Adrenal gland (tissue), 12 donors: ENCODE measurements around the gene EPB41L4B. TPM values are rescaled to one million over a fixed set of nuclear protein-coding genes. Genes with fewer than 3 reads are reported as not detected.
"Not testable (repeated sequence)": the region's sequence is repeated elsewhere in the genome, so short reads cannot be mapped to it uniquely, and the experiment has no call there.

Experiments
- DNase-seq, 7 donors: peaks; one replicate each; pipeline ENCODE4 v3.0.0-alpha.2; 2019 to 2020
- H3K27ac ChIP-seq, 5 donors: fragments of 200-600 bp; sonication (generic) in 4 of 5; 1 replicate in 3 of 5; 2 replicates in 2 of 5; pipeline versions ENCODE4 v1.5.1 to v1.8.0; 2016 to 2020; ENCODE audit warnings: mild to moderate bottlenecking in 1 of 5
- H3K27me3 ChIP-seq: fragments of 200-600 bp; 2 replicates; pipeline ENCODE4 v1.8.0; 2021
- H3K36me3 ChIP-seq, 2 donors: fragments of 200-600 bp; replicated peaks in 1 of 2; 1 replicate in 1 of 2; 2 replicates in 1 of 2; pipeline versions ENCODE4 v1.5.1 to v1.8.0; 2018 to 2022
- H3K4me1 ChIP-seq, 2 donors: fragments of 200-600 bp; replicated peaks in 1 of 2; 1 replicate in 1 of 2; 2 replicates in 1 of 2; pipeline versions ENCODE4 v1.5.1 to v1.8.0; 2018 to 2021
- H3K4me3 ChIP-seq, 4 donors: fragments of 200-600 bp; sonication (generic) in 3 of 4; one replicate each; pipeline ENCODE4 v1.5.1; 2016 to 2018
- H3K9me3 ChIP-seq, 3 donors: fragments of 200-600 bp; sonication (generic) in 1 of 3; replicated peaks in 1 of 3; 1 replicate in 2 of 3; 2 replicates in 1 of 3; pipeline versions ENCODE4 v1.5.1 to v1.8.0; 2016 to 2021
- CTCF ChIP-seq, 6 experiments: fragments of 450-650 bp in 4 of 6; fragments of 200-600 bp in 2 of 6; sonication (generic) in 1 of 6; IDR thresholded peaks; 1 replicate in 5 of 6; 2 replicates in 1 of 6; pipeline versions ENCODE4 v1.5.1 to v1.8.0; 2016 to 2021; ENCODE audit warnings: antibody characterized with exemption in 6 of 6, mild to moderate bottlenecking in 2 of 6, moderate library complexity in 1 of 6
- POLR2A ChIP-seq, 2 donors: fragments of 450-650 bp; IDR thresholded peaks; one replicate each; pipeline ENCODE4 v1.6.1; 2017; ENCODE audit warnings: antibody characterized with exemption in 2 of 2, mild to moderate bottlenecking in 2 of 2, moderate library complexity in 1 of 2
- WGBS, 4 donors: extraction: QIAGEN DNeasy Blood & Tissue Kit in 2 of 4; methylation state at CpG; one replicate each; pipeline versions ENCODE4 v1.1.5 to v1.1.7; 2013 to 2017; 5-methylcytosine and 5-hydroxymethylcytosine counted together
- intact Hi-C, 2 donors: fragments of 100-400 bp; cut with DNase I; formaldehyde crosslinking; loops; one replicate each; pipeline versions ENCODE4 v1.14.1 to v1.15.0; 2022 to 2023
- polyA plus RNA-seq, 3 donors: library from polyadenylated mRNA; stranded (reverse); fragments of 200-250 nt in 2 of 3; fragments of 350-450 nt in 1 of 3; fragmentation: Illumina TruSeq in 1 of 3; extraction: RNeasy Lipid Tissue Mini Kit (QIAGEN cat#74804) in 1 of 3; gene quantifications; one replicate each; pipeline ENCODE4 v1.2.3, GENCODE V29; 2013 to 2014
- total RNA-seq, 9 donors: library from RNA; depleted of rRNA in 4 of 9; stranded (reverse); fragments of >200 nt in 4 of 9; fragments of 120-200 nt in 1 of 9; fragmentation: NEBNext Ultra II Directional in 1 of 9; extraction: Animal tissue kit (Norgen Biotek cat#: 25700) in 1 of 9; gene quantifications; one replicate each; pipeline versions ENCODE4 v1.1.0 to v1.2.4, GENCODE V29; 2013 to 2023
- donor health status: healthy with polysubstance abuse.
- donor health status: Bipolar disorder and iron deficiency.
- donor health status: DM: yes; HTN: yes; CAD: no.
- donor health status: DM: no; HTN: no; CAD: no.
- donor health status: DM: no; HTN: no; CAD: no.
- donor health status: DM: yes; HTN: yes; CAD: no.

EPB41L4B gene
- total and polyA plus RNA-seq, 12 donors: 7.4 to 37.2 (median 18.7) TPM

- WGBS, 4 donors: 91 to 96% (median 96%) methylated on average over 8 of the region's 8 CpGs
- DNase-seq: no peak
- Histone ChIP-seq H3K27ac (no peak overlapping the region), H3K27me3 (no peaks in the 10 kb centered on the region), H3K36me3 (no peaks in the 10 kb centered on the region), H3K4me3 (no peak overlapping the region), H3K9me3 (no peaks in the 10 kb centered on the region), H3K4me1 (peaks cover 0 to 3% of the 10 kb centered on the region in 2 donors)
- intact Hi-C loops: no loop called here
- TF ChIP-seq POLR2A (IDR thresholded peaks at IDR 0.05) (no peak), CTCF (IDR thresholded peaks at IDR 0.05) (no peak)
Measured at GRCh38 chr9:109289931-109290330, 30.9 kb downstream of the EPB41L4B start.

GRCh38 chr9:109289186-109289585, 31.7 kb downstream of the EPB41L4B start:
- Histone ChIP-seq H3K27ac (no peak overlapping the region), H3K27me3 (no peaks in the 10 kb centered on the region), H3K4me3 (no peak overlapping the region), H3K4me1 (no peaks in the 10 kb centered on the region), H3K36me3 (no peaks in the 10 kb centered on the region), H3K9me3 (no peaks in the 10 kb centered on the region)
- no peak for TF ChIP-seq CTCF (IDR thresholded peaks at IDR 0.05)
- TF ChIP-seq POLR2A (IDR thresholded peaks at IDR 0.05): no peak
- no peak for DNase-seq
- intact Hi-C loops: no loop called here
- 77 to 84% (median 80%) methylated on average over 5 of the region's 5 CpGs for whole genome bisulfite sequencing, 4 donors

- TF ChIP-seq POLR2A (IDR thresholded peaks at IDR 0.05) (no peak), CTCF (IDR thresholded peaks at IDR 0.05) (no peak)
- no peaks in the 10 kb centered on the region for H3K9me3 ChIP-seq
Measured at GRCh38 chr9:109286981-109287380, 33.9 kb downstream of the EPB41L4B start.

GRCh38 chr9:109286571-109286977, 34.3 kb downstream of the EPB41L4B start:
- H3K36me3 ChIP-seq: no peaks in the 10 kb centered on the region
- no peak overlapping the region for H3K27ac ChIP-seq
- intact Hi-C loops: no loop called here
- no peak overlapping the region for H3K4me3 ChIP-seq
- TF ChIP-seq POLR2A (IDR thresholded peaks at IDR 0.05): no peak
- no peak for TF ChIP-seq CTCF (IDR thresholded peaks at IDR 0.05)
- no peaks in the 10 kb centered on the region for H3K27me3 ChIP-seq
- H3K4me1 ChIP-seq: no peaks in the 10 kb centered on the region
- H3K9me3 ChIP-seq: no peaks in the 10 kb centered on the region
- WGBS, 4 donors: 82 to 89% (median 84%) methylated on average over 4 of the region's 4 CpGs
- no peak for DNase-seq

More at GRCh38 chr9:109286981-109287380, 33.9 kb downstream of the EPB41L4B start:
- no peak overlapping the region for H3K4me3 ChIP-seq
- no peak overlapping the region for H3K27ac ChIP-seq
- H3K27me3 ChIP-seq: no peaks in the 10 kb centered on the region
- peak in 5 of 7 donors; percentile 19 to 46 (median 36) for DNase-seq
- no peaks in the 10 kb centered on the region for H3K4me1 ChIP-seq
- no peaks in the 10 kb centered on the region for H3K36me3 ChIP-seq
- intact Hi-C loops: no loop called here

- H3K27ac ChIP-seq, intact Hi-C loops, H3K36me3 ChIP-seq, H3K4me3 ChIP-seq, H3K4me1 ChIP-seq, H3K27me3 ChIP-seq, H3K9me3 ChIP-seq, DNase-seq: not testable (repeated sequence)
- WGBS, 4 donors: 90 to 94% (median 91%) methylated on average over 2 of the region's 2 CpGs
Measured at GRCh38 chr9:109283672-109284071, 37.2 kb downstream of the EPB41L4B start.
